ENCODE data around the gene SMAD7. TPM values are rescaled to one million over a fixed set of nuclear protein-coding genes. Genes with fewer than 3 reads are reported as not detected.

The SMAD7 gene
- total RNA-seq, 1 experiment from 2014 or later: 64.5 TPM

GRCh38 chr18:48991676-48992075 is 40.9 kb upstream of the SMAD7 start:
- peak overlapping the region; percentile 71; the same call in 1 of the 2 replicates for H3K27ac ChIP-seq
- no peaks in the 10 kb centered on the region for H3K9me3 ChIP-seq (replicated peaks)
- H3K36me3 ChIP-seq: no peaks in the 10 kb centered on the region
- no peaks in the 10 kb centered on the region for H3K27me3 ChIP-seq (replicated peaks)
- DNase-seq (ENCODE audit: low read depth in 1 of 2, low spot score in 2 of 2): no peak
- no peak overlapping the region for H3K4me3 ChIP-seq
- H3K4me1 ChIP-seq (replicated peaks): peaks cover 99% of the 10 kb centered on the region

DNA sequence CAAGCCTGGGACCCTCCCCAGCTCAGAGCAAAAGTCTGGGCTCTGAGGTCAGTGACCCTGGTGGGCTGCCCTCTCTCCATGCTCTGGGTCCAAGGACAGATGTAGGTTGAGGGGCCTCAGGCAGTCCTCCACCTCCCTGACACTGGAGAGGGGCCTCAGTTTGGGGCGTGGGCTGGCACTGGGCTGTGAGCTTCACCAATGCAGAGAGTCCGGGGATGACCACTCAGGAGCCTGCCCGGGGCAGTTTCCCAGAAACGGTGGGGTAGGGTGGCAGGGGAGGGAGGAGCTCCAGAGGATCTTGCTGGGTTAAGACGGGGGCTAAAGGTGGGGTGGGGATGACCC is 40.5 kb upstream of the SMAD7 start:
- Histone ChIP-seq H3K4me1 (replicated peaks) (peaks cover 99% of the 10 kb centered on the region), H3K4me3 (no peak overlapping the region), H3K36me3 (no peaks in the 10 kb centered on the region), H3K27me3 (replicated peaks) (no peaks in the 10 kb centered on the region), H3K9me3 (replicated peaks) (no peaks in the 10 kb centered on the region), H3K27ac (peak overlapping the region; percentile 71)
- no peak for DNase-seq (ENCODE audit: low read depth in 1 of 2, low spot score in 2 of 2)

- Histone ChIP-seq H3K9me3 (replicated peaks) (no peaks in the 10 kb centered on the region), H3K27me3 (replicated peaks) (no peaks in the 10 kb centered on the region), H3K36me3 (no peaks in the 10 kb centered on the region), H3K4me3 (no peak overlapping the region), H3K27ac (peak overlapping the region; percentile 71), H3K4me1 (replicated peaks) (peaks cover 99% of the 10 kb centered on the region)
- DNase-seq (ENCODE audit: low read depth in 1 of 2, low spot score in 2 of 2): peak; percentile 84 to 89
Observed at GRCh38 chr18:48990481-48991318, 39.9 kb upstream of the SMAD7 start.

DNA sequence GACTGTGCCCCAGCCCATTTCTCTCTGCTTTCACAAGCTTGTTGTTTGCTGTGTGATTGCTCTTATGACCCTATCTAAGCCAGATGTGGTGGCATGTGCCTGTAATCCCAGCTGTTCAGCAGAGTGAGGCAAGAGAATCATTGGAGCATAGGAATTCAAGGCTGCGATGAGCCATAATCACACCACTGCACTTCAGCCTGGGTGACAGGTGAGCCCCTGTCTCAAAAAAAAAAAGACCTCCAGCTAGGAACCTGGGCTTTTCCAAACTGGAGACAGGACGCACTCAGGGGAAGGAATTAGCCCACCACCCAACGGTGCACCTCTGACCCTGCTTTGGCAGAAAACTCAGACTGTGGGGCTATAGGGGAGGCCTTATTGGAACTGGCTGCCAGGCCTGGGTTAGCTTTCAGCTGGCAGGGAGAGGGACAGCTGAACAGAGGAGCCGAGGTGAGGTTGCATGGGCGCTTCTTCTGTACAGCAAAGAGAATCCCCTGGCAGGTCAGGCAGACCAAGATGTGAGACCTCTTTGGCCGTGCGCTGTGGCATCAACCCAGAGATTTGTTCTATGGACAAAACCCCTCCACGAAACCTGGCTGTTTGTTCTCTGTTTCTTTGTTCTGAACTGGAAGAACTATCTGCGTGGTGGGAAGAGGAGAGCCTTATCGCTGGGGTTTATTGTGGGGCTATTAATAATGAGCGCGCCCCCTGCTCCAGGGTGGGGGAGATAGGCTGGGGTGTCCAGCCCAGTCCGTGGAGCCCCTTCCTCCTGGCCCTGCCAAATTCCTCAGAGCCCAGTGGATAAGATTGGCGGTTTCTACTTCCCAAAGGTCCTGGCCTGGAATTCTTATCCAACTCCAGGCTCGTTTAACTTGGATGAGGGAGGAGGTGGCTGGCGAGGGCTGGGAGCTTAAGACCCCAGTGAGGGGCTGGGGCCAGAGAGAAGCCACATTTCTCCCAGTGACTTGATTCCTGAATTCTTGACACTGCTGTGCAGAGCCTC is 38.8 kb upstream of the SMAD7 start:
- Histone ChIP-seq H3K27me3 (replicated peaks) (no peaks in the 10 kb centered on the region), H3K4me3 (no peak overlapping the region), H3K27ac (peak overlapping the region; percentile 85), H3K4me1 (replicated peaks) (peaks cover 98% of the 10 kb centered on the region), H3K36me3 (no peaks in the 10 kb centered on the region), H3K9me3 (replicated peaks) (no peaks in the 10 kb centered on the region)
- no peak for DNase-seq (ENCODE audit: low read depth in 1 of 2, low spot score in 2 of 2)

GRCh38 chr18:48988508-48989303 is 37.9 kb upstream of the SMAD7 start:
- no peaks in the 10 kb centered on the region for H3K9me3 ChIP-seq (replicated peaks)
- DNase-seq (ENCODE audit: low read depth in 1 of 2, low spot score in 2 of 2): no peak
- no peak overlapping the region for H3K4me3 ChIP-seq
- no peaks in the 10 kb centered on the region for H3K36me3 ChIP-seq
- no peaks in the 10 kb centered on the region for H3K27me3 ChIP-seq (replicated peaks)
- H3K4me1 ChIP-seq (replicated peaks): peaks cover 97% of the 10 kb centered on the region
- H3K27ac ChIP-seq: peak overlapping the region; percentile 85

DNA sequence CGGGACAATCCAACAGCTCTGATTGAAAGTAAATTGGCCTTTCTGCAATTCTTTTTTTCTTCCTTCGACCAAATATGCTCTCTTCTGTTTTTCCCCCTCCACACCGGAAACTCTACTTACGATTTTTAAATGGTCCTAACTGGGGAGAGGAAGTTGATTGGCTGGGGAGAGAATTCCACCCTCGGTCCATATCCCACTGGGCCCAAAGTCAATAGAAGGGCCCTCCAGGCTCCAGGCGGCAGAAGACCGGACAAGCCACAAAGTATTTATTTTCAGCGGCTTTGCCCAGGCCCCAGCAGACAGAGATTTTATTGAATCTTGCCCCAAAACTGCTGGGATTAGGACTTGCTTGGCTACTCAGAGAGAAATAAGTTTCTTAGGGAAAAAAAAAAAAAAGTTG is 37.1 kb upstream of the SMAD7 start:
- DNase-seq (ENCODE audit: low read depth in 1 of 2, low spot score in 2 of 2): no peak
- peak overlapping the region; percentile 85 for H3K27ac ChIP-seq
- no peaks in the 10 kb centered on the region for H3K9me3 ChIP-seq (replicated peaks)
- no peaks in the 10 kb centered on the region for H3K27me3 ChIP-seq (replicated peaks)
- no peak overlapping the region for H3K4me3 ChIP-seq
- no peaks in the 10 kb centered on the region for H3K36me3 ChIP-seq
- H3K4me1 ChIP-seq (replicated peaks): peaks cover 95% of the 10 kb centered on the region

DNA sequence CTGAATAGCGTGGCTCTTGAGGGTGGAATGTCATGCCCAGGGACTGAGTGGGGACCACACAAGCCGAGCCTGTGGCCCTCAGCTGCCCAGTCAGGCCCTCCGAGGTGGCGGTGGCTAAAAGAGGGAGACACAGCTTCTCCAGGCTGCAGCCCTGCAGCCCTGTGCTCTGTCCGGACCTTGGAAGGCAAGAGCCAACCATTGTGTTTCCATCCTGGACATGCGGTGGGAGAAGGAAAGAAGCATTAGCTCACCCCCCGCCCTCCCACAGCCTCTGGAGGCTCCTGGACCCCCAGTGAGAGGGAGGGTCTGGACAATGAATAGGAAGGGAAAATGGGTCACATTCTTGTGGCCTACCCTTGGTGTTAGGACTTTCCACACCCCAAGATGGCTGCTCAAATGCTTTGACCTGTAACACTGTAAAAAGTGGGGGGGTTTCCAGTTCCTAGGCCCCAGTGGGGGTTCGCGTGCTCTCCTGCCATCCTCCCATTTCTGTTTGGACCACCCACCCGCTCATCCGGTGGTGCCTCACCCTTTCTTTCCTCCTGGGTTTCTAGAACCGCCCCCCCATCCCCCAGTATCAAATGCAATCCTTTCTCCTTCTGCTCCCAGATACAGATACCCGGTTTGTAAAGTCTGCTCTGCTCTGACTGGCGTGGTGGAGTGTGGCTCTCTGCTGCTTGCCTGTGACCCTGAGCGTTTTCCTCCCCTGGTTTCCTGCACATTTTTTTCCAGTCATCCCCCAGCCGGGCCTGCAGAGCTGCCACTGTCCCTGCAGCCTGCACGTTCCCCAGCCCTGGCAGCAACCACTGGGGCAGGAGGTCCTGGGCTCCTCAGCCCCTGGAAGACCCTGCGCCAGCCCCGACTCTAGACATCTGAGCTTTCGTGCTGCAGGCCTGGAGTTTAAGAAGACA is 36.3 kb upstream of the SMAD7 start:
- no peaks in the 10 kb centered on the region for H3K36me3 ChIP-seq
- no peaks in the 10 kb centered on the region for H3K27me3 ChIP-seq (replicated peaks)
- DNase-seq (ENCODE audit: low read depth in 1 of 2, low spot score in 2 of 2): peak; percentile 99
- H3K27ac ChIP-seq: peak overlapping the region; percentile 85
- peaks cover 95% of the 10 kb centered on the region for H3K4me1 ChIP-seq (replicated peaks)
- no peaks in the 10 kb centered on the region for H3K9me3 ChIP-seq (replicated peaks)
- no peak overlapping the region for H3K4me3 ChIP-seq

- peak overlapping the region; percentile 22; the same call in 1 of the 2 replicates for H3K27ac ChIP-seq
- H3K27me3 ChIP-seq (replicated peaks): no peaks in the 10 kb centered on the region
- no peaks in the 10 kb centered on the region for H3K36me3 ChIP-seq
- DNase-seq (ENCODE audit: low read depth in 1 of 2, low spot score in 2 of 2): no peak
- no peaks in the 10 kb centered on the region for H3K9me3 ChIP-seq (replicated peaks)
- peaks cover 93% of the 10 kb centered on the region for H3K4me1 ChIP-seq (replicated peaks)
- no peak overlapping the region for H3K4me3 ChIP-seq
Observed at GRCh38 chr18:48985161-48985560, 34.4 kb upstream of the SMAD7 start.

- peak; percentile 57 to 77 for DNase-seq (ENCODE audit: low read depth in 1 of 2, low spot score in 2 of 2)
Observed at GRCh38 chr18:48983793-48984437, 33.1 kb upstream of the SMAD7 start.

GRCh38 chr18:48982266-48982665 is 31.5 kb upstream of the SMAD7 start:
- no peaks in the 10 kb centered on the region for H3K9me3 ChIP-seq (replicated peaks)
- no peaks in the 10 kb centered on the region for H3K36me3 ChIP-seq
- no peak overlapping the region for H3K27ac ChIP-seq
- H3K4me3 ChIP-seq: no peak overlapping the region
- no peaks in the 10 kb centered on the region for H3K27me3 ChIP-seq (replicated peaks)
- peak in 1 of 2 experiments; percentile 47 for DNase-seq (ENCODE audit: low read depth in 1 of 2, low spot score in 2 of 2)
- H3K4me1 ChIP-seq (replicated peaks): peaks cover 73% of the 10 kb centered on the region

More at GRCh38 chr18:48983793-48984437, 33.1 kb upstream of the SMAD7 start:
- Histone ChIP-seq H3K27me3 (replicated peaks) (no peaks in the 10 kb centered on the region), H3K27ac (no peak overlapping the region), H3K4me3 (no peak overlapping the region), H3K9me3 (replicated peaks) (no peaks in the 10 kb centered on the region), H3K36me3 (no peaks in the 10 kb centered on the region), H3K4me1 (replicated peaks) (peaks cover 89% of the 10 kb centered on the region)

DNA sequence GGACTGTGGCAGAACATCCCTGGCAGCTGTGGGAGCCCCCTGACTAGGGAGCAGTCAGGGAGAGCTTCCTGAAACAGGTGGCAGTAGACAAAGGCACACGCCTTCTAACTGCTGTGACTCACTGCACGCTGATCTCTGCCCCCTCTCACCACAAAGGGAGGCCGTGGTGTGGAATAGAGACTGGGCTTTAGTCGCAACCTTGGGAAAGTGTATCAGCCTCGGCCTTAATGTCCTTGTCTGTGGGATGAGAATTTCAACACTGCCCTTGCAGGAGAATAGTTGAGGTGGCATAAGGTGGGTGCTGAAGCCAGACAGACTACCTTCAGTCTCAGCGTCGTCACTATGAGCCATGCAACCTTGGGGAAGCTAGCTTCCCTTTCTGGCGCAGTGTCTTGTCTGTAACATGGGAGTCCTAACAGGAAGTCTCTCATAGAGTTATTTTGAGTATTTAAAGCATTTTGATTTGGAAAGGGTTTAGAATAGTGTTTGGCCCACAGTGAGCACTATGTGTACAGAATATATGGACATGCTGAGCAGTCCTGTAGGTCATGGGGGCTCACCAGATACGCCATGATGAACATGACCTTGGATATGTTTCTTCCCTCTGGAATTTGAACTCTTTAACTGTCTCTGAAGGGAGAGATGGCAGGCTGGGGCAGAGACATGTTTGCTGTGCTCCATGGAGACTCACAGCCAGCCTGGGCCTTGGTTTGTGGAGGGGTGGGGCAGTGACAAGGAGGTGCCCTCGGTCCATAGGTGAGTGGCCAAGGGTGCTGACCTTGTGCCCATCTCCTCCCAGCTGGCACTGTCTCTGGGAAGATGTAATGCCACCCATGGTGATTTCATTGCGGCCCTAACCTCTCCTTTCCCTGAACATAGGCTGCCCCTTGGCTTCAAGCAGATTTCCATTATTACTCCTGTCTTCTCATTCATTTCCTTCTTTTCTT is 29.5 kb upstream of the SMAD7 start:
- no peaks in the 10 kb centered on the region for H3K27me3 ChIP-seq (replicated peaks)
- H3K9me3 ChIP-seq (replicated peaks): no peaks in the 10 kb centered on the region
- H3K36me3 ChIP-seq: no peaks in the 10 kb centered on the region
- no peak overlapping the region for H3K4me3 ChIP-seq
- H3K27ac ChIP-seq: peak overlapping the region; percentile 49
- DNase-seq (ENCODE audit: low read depth in 1 of 2, low spot score in 2 of 2): peak in 1 of 2 experiments; percentile 46
- H3K4me1 ChIP-seq (replicated peaks): peaks cover 72% of the 10 kb centered on the region

Data from SJSA1 (cell line).